Adrenal gland (tissue), 12 donors: ENCODE results near the gene CFLAR. TPM values are rescaled to one million over a fixed set of nuclear protein-coding genes. Genes with fewer than 3 reads are reported as not detected.
"Not testable (repeated sequence)": the region's sequence is repeated elsewhere in the genome, so short reads cannot be mapped to it uniquely, and the experiment has no call there.

Experiments
- DNase-seq, 7 donors: peaks; one replicate each; pipeline ENCODE4 v3.0.0-alpha.2; 2019 to 2020
- H3K27ac ChIP-seq, 5 donors: fragments of 200-600 bp; sonication (generic) in 4 of 5; 1 replicate in 3 of 5; 2 replicates in 2 of 5; pipeline versions ENCODE4 v1.5.1 to v1.8.0; 2016 to 2020; ENCODE audit warnings: mild to moderate bottlenecking in 1 of 5
- H3K27me3 ChIP-seq: fragments of 200-600 bp; 2 replicates; pipeline ENCODE4 v1.8.0; 2021
- H3K36me3 ChIP-seq, 2 donors: fragments of 200-600 bp; replicated peaks in 1 of 2; 1 replicate in 1 of 2; 2 replicates in 1 of 2; pipeline versions ENCODE4 v1.5.1 to v1.8.0; 2018 to 2022
- H3K4me1 ChIP-seq, 2 donors: fragments of 200-600 bp; replicated peaks in 1 of 2; 1 replicate in 1 of 2; 2 replicates in 1 of 2; pipeline versions ENCODE4 v1.5.1 to v1.8.0; 2018 to 2021
- H3K4me3 ChIP-seq, 4 donors: fragments of 200-600 bp; sonication (generic) in 3 of 4; one replicate each; pipeline ENCODE4 v1.5.1; 2016 to 2018
- H3K9me3 ChIP-seq, 3 donors: fragments of 200-600 bp; sonication (generic) in 1 of 3; replicated peaks in 1 of 3; 1 replicate in 2 of 3; 2 replicates in 1 of 3; pipeline versions ENCODE4 v1.5.1 to v1.8.0; 2016 to 2021
- CTCF ChIP-seq, 6 experiments: fragments of 450-650 bp in 4 of 6; fragments of 200-600 bp in 2 of 6; sonication (generic) in 1 of 6; IDR thresholded peaks; 1 replicate in 5 of 6; 2 replicates in 1 of 6; pipeline versions ENCODE4 v1.5.1 to v1.8.0; 2016 to 2021; ENCODE audit warnings: antibody characterized with exemption in 6 of 6, mild to moderate bottlenecking in 2 of 6, moderate library complexity in 1 of 6
- POLR2A ChIP-seq, 2 donors: fragments of 450-650 bp; IDR thresholded peaks; one replicate each; pipeline ENCODE4 v1.6.1; 2017; ENCODE audit warnings: antibody characterized with exemption in 2 of 2, mild to moderate bottlenecking in 2 of 2, moderate library complexity in 1 of 2
- WGBS, 4 donors: extraction: QIAGEN DNeasy Blood & Tissue Kit in 2 of 4; methylation state at CpG; one replicate each; pipeline versions ENCODE4 v1.1.5 to v1.1.7; 2013 to 2017; 5-methylcytosine and 5-hydroxymethylcytosine counted together
- intact Hi-C, 2 donors: fragments of 100-400 bp; cut with DNase I; formaldehyde crosslinking; loops; one replicate each; pipeline versions ENCODE4 v1.14.1 to v1.15.0; 2022 to 2023
- polyA plus RNA-seq, 3 donors: library from polyadenylated mRNA; stranded (reverse); fragments of 200-250 nt in 2 of 3; fragments of 350-450 nt in 1 of 3; fragmentation: Illumina TruSeq in 1 of 3; extraction: RNeasy Lipid Tissue Mini Kit (QIAGEN cat#74804) in 1 of 3; gene quantifications; one replicate each; pipeline ENCODE4 v1.2.3, GENCODE V29; 2013 to 2014
- total RNA-seq, 9 donors: library from RNA; depleted of rRNA in 4 of 9; stranded (reverse); fragments of >200 nt in 4 of 9; fragments of 120-200 nt in 1 of 9; fragmentation: NEBNext Ultra II Directional in 1 of 9; extraction: Animal tissue kit (Norgen Biotek cat#: 25700) in 1 of 9; gene quantifications; one replicate each; pipeline versions ENCODE4 v1.1.0 to v1.2.4, GENCODE V29; 2013 to 2023
- donor health status: healthy with polysubstance abuse.
- donor health status: Bipolar disorder and iron deficiency.
- donor health status: DM: yes; HTN: yes; CAD: no.
- donor health status: DM: no; HTN: no; CAD: no.
- donor health status: DM: no; HTN: no; CAD: no.
- donor health status: DM: yes; HTN: yes; CAD: no.

Gene CFLAR
- total and polyA plus RNA-seq, 12 donors, result 47.1 to 267 (median 91.8) TPM

- Histone ChIP-seq H3K27ac (no peak overlapping the region), H3K9me3 (no peaks in the 10 kb centered on the region), H3K36me3 (peaks cover 0 to 29% of the 10 kb centered on the region in 2 donors), H3K4me3 (no peak overlapping the region), H3K4me1 (peaks cover 0 to 3% of the 10 kb centered on the region in 2 donors), H3K27me3 (no peaks in the 10 kb centered on the region)
- 98 to 100% (median 99%) methylated on average over 3 of the region's 3 CpGs for WGBS, 4 donors
- DNase-seq, result no peak
- TF ChIP-seq CTCF (IDR thresholded peaks at IDR 0.05) (no peak), POLR2A (IDR thresholded peaks at IDR 0.05) (no peak)
- intact Hi-C loops, result no loop called here
Measured at GRCh38 chr2:201167546-201167945, 51.6 kb downstream of the CFLAR start.

GRCh38 chr2:201168496-201168895 is 52.5 kb downstream of the CFLAR start:
- H3K27me3 ChIP-seq, H3K27ac ChIP-seq, DNase-seq, H3K9me3 ChIP-seq, intact Hi-C loops, H3K4me1 ChIP-seq, H3K4me3 ChIP-seq: not testable (repeated sequence)
- peaks cover 0 to 20% of the 10 kb centered on the region in 2 donors for H3K36me3 ChIP-seq
- 84 to 100% (median 94%) methylated on average over 1 of the region's 1 CpG for WGBS, 4 donors

GRCh38 chr2:201171259-201171814 is 55.4 kb downstream of the CFLAR start:
- Histone ChIP-seq H3K4me3 (no peak overlapping the region), H3K27me3 (no peaks in the 10 kb centered on the region), H3K9me3 (no peaks in the 10 kb centered on the region), H3K36me3 (no peaks in the 10 kb centered on the region), H3K27ac (no peak overlapping the region), H3K4me1 (no peaks in the 10 kb centered on the region)
- no peak for TF ChIP-seq CTCF (IDR thresholded peaks at IDR 0.05)
- TF ChIP-seq POLR2A (IDR thresholded peaks at IDR 0.05), result no peak
- DNase-seq, result no peak
- intact Hi-C loops, result loop anchor here in 1 of 2 donors (10.0 kb wide), 1 partner anchor 97 kb away; the partner anchor contains the start of genes HYCC2 and NDUFB3
- 68 to 78% (median 68%) methylated on average over 6 of the region's 6 CpGs for WGBS, 4 donors

- intact Hi-C loops, result loop anchor here in 1 of 2 donors (10.0 kb wide), 1 partner anchor 97 kb away; the partner anchor contains the start of genes HYCC2 and NDUFB3
- no peak overlapping the region for H3K27ac ChIP-seq
- WGBS, 4 donors, result 49 to 57% (median 53%) methylated on average over 2 of the region's 2 CpGs
- H3K36me3 ChIP-seq, result no peaks in the 10 kb centered on the region
- no peak overlapping the region for H3K4me3 ChIP-seq
- no peaks in the 10 kb centered on the region for H3K27me3 ChIP-seq
- no peak for DNase-seq
- peaks cover 0 to 3% of the 10 kb centered on the region in 2 donors for H3K4me1 ChIP-seq
- TF ChIP-seq CTCF (IDR thresholded peaks at IDR 0.05), result no peak
- no peak for TF ChIP-seq POLR2A (IDR thresholded peaks at IDR 0.05)
- no peaks in the 10 kb centered on the region for H3K9me3 ChIP-seq
Measured at GRCh38 chr2:201172279-201172678, 56.3 kb downstream of the CFLAR start.

- no peak for DNase-seq
- TF ChIP-seq CTCF (IDR thresholded peaks at IDR 0.05) (no peak), POLR2A (IDR thresholded peaks at IDR 0.05) (no peak)
- Histone ChIP-seq H3K36me3 (no peaks in the 10 kb centered on the region), H3K4me3 (no peak overlapping the region), H3K9me3 (no peaks in the 10 kb centered on the region), H3K27ac (no peak overlapping the region), H3K4me1 (peaks cover 0 to 4% of the 10 kb centered on the region in 2 donors), H3K27me3 (no peaks in the 10 kb centered on the region)
- WGBS, 4 donors, result 36 to 64% (median 50%) methylated on average over 1 of the region's 1 CpG
- intact Hi-C loops, result loop anchor here (5.0 to 10.0 kb wide), 2 partner anchors 100 to 267 kb away; partner anchors contain the start of genes HYCC2 (in 1 of the 2) and NDUFB3 (in 1 of the 2)
Measured at GRCh38 chr2:201174687-201175086, 58.7 kb downstream of the CFLAR start.
